Osteoblast (primary cell): ENCODE results near the gene GRM4. TPM values are rescaled to one million over a fixed set of nuclear protein-coding genes. Genes with fewer than 3 reads are reported as not detected.

Experiments used
- DNase-seq: peaks from one replicate; pipeline ENCODE4 v3.0.0; 2011; ENCODE audit warnings: low spot score, mixed read lengths; ENCODE audit not compliant: insufficient read length; ENCODE audit errors: missing footprints
- H2AFZ ChIP-seq: 2 replicates; pipeline ENCODE4 v1.6.0; 2011; ENCODE audit warnings: mild to moderate bottlenecking, low read length
- H3K27ac ChIP-seq: 2 replicates; pipeline ENCODE4 v1.5.1; 2011; ENCODE audit warnings: mild to moderate bottlenecking, low read depth, low read length, moderate library complexity
- H3K27me3 ChIP-seq: 2 replicates; pipeline ENCODE4 v1.6.0; 2012; ENCODE audit warnings: mild to moderate bottlenecking, control low read depth, inconsistent platforms, low read length, moderate library complexity; ENCODE audit not compliant: insufficient read depth
- H3K36me3 ChIP-seq: 2 replicates; pipeline ENCODE4 v1.5.1; 2011; ENCODE audit warnings: mild to moderate bottlenecking, low read length, control low read depth, moderate library complexity; ENCODE audit not compliant: insufficient read depth
- H3K4me1 ChIP-seq: 2 replicates; pipeline ENCODE4 v1.5.1; 2011; ENCODE audit warnings: mild to moderate bottlenecking, low read length, control low read depth, moderate library complexity; ENCODE audit not compliant: insufficient read depth
- H3K4me2 ChIP-seq: 2 replicates; pipeline ENCODE4 v1.6.0; 2011; ENCODE audit warnings: mild to moderate bottlenecking, low read length; ENCODE audit not compliant: insufficient read depth
- H3K4me3 ChIP-seq: fragments of 200-600 bp; sonication (generic); 3 replicates; pipeline ENCODE4 v1.5.1; 2012; ENCODE audit warnings: mild to moderate bottlenecking, low read length, inconsistent platforms; ENCODE audit not compliant: insufficient read depth
- H3K79me2 ChIP-seq: 2 replicates; pipeline ENCODE4 v1.6.0; 2012; ENCODE audit warnings: mild to moderate bottlenecking, low read length, control low read depth, inconsistent platforms; ENCODE audit not compliant: insufficient read depth
- H3K9me3 ChIP-seq: 2 replicates; pipeline ENCODE4 v1.5.1; 2011; ENCODE audit warnings: low read depth, low read length, control low read depth
- H4K20me1 ChIP-seq: 2 replicates; pipeline ENCODE4 v1.6.0; 2012; ENCODE audit warnings: mild to moderate bottlenecking, low read length, control low read depth; ENCODE audit not compliant: insufficient read depth
- CTCF ChIP-seq: IDR thresholded peaks from 2 replicates; pipeline ENCODE4 v1.5.1; 2011; ENCODE audit warnings: mild to moderate bottlenecking, low read depth, low read length, moderate library complexity; ENCODE audit errors: extremely low read depth
- total RNA-seq: library from RNA; depleted of rRNA; stranded (reverse); fragments of >200 nt; gene quantifications from 2 replicates; pipeline ENCODE4 v1.2.3, GENCODE V29; 2012

Gene GRM4
- total RNA-seq, 1 donor, result 0.36 TPM

GRCh38 chr6:34079899-34080298 lies 66.0 kb downstream of the GRM4 start:
- Histone ChIP-seq H2AFZ (no peak overlapping the region), H3K27me3 (peaks cover 3% of the 10 kb centered on the region), H3K4me1 (no peaks in the 10 kb centered on the region), H3K79me2 (no peaks in the 10 kb centered on the region), H3K36me3 (no peaks in the 10 kb centered on the region), H3K9me3 (no peaks in the 10 kb centered on the region), H3K4me2 (no peak overlapping the region), H4K20me1 (no peaks in the 10 kb centered on the region), H3K27ac (no peak overlapping the region), H3K4me3 (no peak overlapping the region)
- DNase-seq, result no peak
- no peak for TF ChIP-seq CTCF

GRCh38 chr6:34075906-34076305 lies 70.0 kb downstream of the GRM4 start:
- DNase-seq, result no peak
- H3K4me3 ChIP-seq, result no peak overlapping the region
- TF ChIP-seq CTCF, result no peak
- H4K20me1 ChIP-seq, result no peaks in the 10 kb centered on the region
- no peaks in the 10 kb centered on the region for H3K36me3 ChIP-seq
- no peaks in the 10 kb centered on the region for H3K4me1 ChIP-seq
- no peak overlapping the region for H3K27ac ChIP-seq
- no peaks in the 10 kb centered on the region for H3K27me3 ChIP-seq
- H3K79me2 ChIP-seq, result no peaks in the 10 kb centered on the region
- H3K9me3 ChIP-seq, result no peaks in the 10 kb centered on the region
- no peak overlapping the region for H3K4me2 ChIP-seq
- no peak overlapping the region for H2AFZ ChIP-seq

- no peaks in the 10 kb centered on the region for H4K20me1 ChIP-seq
- no peaks in the 10 kb centered on the region for H3K4me1 ChIP-seq
- no peak overlapping the region for H3K27ac ChIP-seq
- H3K4me3 ChIP-seq, result no peak overlapping the region
- H3K9me3 ChIP-seq, result no peaks in the 10 kb centered on the region
- H3K4me2 ChIP-seq, result no peak overlapping the region
- H3K36me3 ChIP-seq, result no peaks in the 10 kb centered on the region
- DNase-seq, result no peak
- no peak overlapping the region for H2AFZ ChIP-seq
- H3K79me2 ChIP-seq, result no peaks in the 10 kb centered on the region
- TF ChIP-seq CTCF, result no peak
- no peaks in the 10 kb centered on the region for H3K27me3 ChIP-seq
Measured at GRCh38 chr6:34074064-34074742, 71.7 kb downstream of the GRM4 start.

GRCh38 chr6:34073540-34073939 lies 72.3 kb downstream of the GRM4 start:
- H4K20me1 ChIP-seq, result no peaks in the 10 kb centered on the region
- H3K27me3 ChIP-seq, result no peaks in the 10 kb centered on the region
- no peaks in the 10 kb centered on the region for H3K9me3 ChIP-seq
- H3K4me3 ChIP-seq, result no peak overlapping the region
- no peaks in the 10 kb centered on the region for H3K79me2 ChIP-seq
- TF ChIP-seq CTCF, result no peak
- H3K4me1 ChIP-seq, result no peaks in the 10 kb centered on the region
- peak; percentile 89 for DNase-seq
- H2AFZ ChIP-seq, result no peak overlapping the region
- no peak overlapping the region for H3K4me2 ChIP-seq
- H3K36me3 ChIP-seq, result no peaks in the 10 kb centered on the region
- H3K27ac ChIP-seq, result no peak overlapping the region
